Ascending aorta (tissue), 2 donors: ENCODE measurements around the gene SRSF5. TPM values are rescaled to one million over a fixed set of nuclear protein-coding genes. Genes with fewer than 3 reads are reported as not detected.
"Not testable (repeated sequence)": the region's sequence is repeated elsewhere in the genome, so short reads cannot be mapped to it uniquely, and the experiment has no call there.

Source experiments
- DNase-seq, 2 donors: peaks; one replicate each; pipeline ENCODE4 v3.0.0-alpha.2; 2019; ENCODE audit warnings: low spot score in 2 of 2
- H3K27ac ChIP-seq, 2 donors: fragments of 200-600 bp; sonication (generic); one replicate each; pipeline ENCODE4 v1.5.1; 2016 to 2017; ENCODE audit warnings: mild to moderate bottlenecking in 1 of 2
- H3K27me3 ChIP-seq: fragments of 200-600 bp; sonication (generic); one replicate; pipeline ENCODE4 v1.5.1; 2017
- H3K36me3 ChIP-seq, 2 donors: fragments of 200-600 bp; sonication (generic); one replicate each; pipeline ENCODE4 v1.5.1; 2016
- H3K4me1 ChIP-seq, 2 donors: fragments of 200-600 bp; sonication (generic); one replicate each; pipeline ENCODE4 v1.5.1; 2016 to 2017; ENCODE audit warnings: mild to moderate bottlenecking in 1 of 2
- H3K4me3 ChIP-seq, 2 donors: fragments of 200-600 bp; sonication (generic); one replicate each; pipeline ENCODE4 v1.5.1; 2016 to 2017; ENCODE audit warnings: mild to moderate bottlenecking in 1 of 2
- H3K9me3 ChIP-seq, 2 donors: fragments of 200-600 bp; sonication (generic); one replicate each; pipeline ENCODE4 v1.5.1; 2016
- intact Hi-C: fragments of 100-400 bp; cut with DNase I; formaldehyde crosslinking; loops from one replicate; pipeline ENCODE4 v1.15.1; 2023
- total RNA-seq: library from RNA; depleted of rRNA; stranded (reverse); fragments of >200 nt; gene quantifications from one replicate; pipeline ENCODE4 v1.1.0, GENCODE V29; 2016
- TF ChIP-seq, protein P1 (sequence below), 3 experiments: fragments of 200-600 bp in 2 of 3; fragments of 450-650 bp in 1 of 3; sonication (generic) in 2 of 3; IDR thresholded peaks; one replicate each; pipeline ENCODE4 v1.5.1; 2016 to 2019; ENCODE audit warnings: antibody characterized with exemption in 3 of 3, mild to moderate bottlenecking in 1 of 3, moderate library complexity in 1 of 3

SRSF5 gene
- total RNA-seq: 113 TPM

DNA sequence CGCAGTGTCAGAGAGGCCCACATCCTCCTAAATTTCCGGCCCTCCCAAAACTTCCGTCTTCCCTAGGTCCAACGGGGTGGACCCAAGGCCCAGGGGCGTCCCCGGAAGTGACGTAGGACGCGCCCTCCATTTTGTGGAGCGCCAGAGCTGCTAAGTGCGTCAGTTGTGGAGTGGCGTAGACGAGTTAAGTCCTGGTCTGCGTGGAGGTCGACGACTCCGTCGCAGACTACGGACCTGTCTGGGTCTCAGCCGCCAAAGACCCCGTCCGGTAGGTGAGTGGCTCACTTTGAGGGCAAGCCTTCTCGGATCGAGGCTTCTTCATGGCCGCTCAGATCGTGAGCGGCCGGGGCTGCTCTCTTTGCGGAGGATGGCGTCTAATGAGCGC lies at the start of gene SRSF5:
SRSF5 (plus strand) TSS at position 159 of the 385 bp plus-strand sequence. CDS start 1,015 bp downstream, outside the sequence.
- DNase-seq: peak; percentile 84 to 98
- TF ChIP-seq, protein P1, sequence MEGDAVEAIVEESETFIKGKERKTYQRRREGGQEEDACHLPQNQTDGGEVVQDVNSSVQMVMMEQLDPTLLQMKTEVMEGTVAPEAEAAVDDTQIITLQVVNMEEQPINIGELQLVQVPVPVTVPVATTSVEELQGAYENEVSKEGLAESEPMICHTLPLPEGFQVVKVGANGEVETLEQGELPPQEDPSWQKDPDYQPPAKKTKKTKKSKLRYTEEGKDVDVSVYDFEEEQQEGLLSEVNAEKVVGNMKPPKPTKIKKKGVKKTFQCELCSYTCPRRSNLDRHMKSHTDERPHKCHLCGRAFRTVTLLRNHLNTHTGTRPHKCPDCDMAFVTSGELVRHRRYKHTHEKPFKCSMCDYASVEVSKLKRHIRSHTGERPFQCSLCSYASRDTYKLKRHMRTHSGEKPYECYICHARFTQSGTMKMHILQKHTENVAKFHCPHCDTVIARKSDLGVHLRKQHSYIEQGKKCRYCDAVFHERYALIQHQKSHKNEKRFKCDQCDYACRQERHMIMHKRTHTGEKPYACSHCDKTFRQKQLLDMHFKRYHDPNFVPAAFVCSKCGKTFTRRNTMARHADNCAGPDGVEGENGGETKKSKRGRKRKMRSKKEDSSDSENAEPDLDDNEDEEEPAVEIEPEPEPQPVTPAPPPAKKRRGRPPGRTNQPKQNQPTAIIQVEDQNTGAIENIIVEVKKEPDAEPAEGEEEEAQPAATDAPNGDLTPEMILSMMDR (IDR thresholded peaks at IDR 0.05): no peak
- Histone ChIP-seq H3K4me3 (peak within 1 kb of the TSS; percentile 91 to 99), H3K36me3 (peaks cover 34 to 39% of the 10 kb centered on the region in 2 donors), H3K27ac (peak within 1 kb of the TSS; percentile 100), H3K27me3 (no peaks in the 10 kb centered on the region), H3K9me3 (no peaks in the 10 kb centered on the region), H3K4me1 (peaks cover 19 to 32% of the 10 kb centered on the region in 2 donors)
- intact Hi-C loops: loop anchor here (2.0 to 5.0 kb wide), 4 partner anchors 156 to 1950 kb away; partner anchors contain the start of genes ERH, PCNX1, RAD51B and SLC39A9

DNA sequence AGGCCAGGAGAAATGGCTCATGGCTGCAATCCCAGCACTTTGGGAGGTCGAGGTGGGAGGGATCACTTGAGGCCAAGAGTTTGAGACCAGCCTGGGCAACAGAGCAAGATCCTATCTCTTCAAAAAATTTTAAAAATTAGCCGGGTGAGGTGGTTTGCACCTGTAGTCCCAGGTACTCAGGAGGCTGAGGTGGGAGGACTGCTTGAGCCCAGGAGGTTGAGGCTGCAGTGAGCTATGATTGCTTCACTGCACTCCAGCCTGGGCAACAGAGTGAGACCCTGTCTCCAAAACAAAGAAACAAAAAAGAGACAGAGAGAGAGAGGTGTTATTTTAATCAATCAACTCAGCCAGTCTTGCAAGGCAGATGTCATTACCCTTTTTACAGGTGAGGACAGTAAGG lies 48.3 kb upstream of the SRSF5 start:
- intact Hi-C loops: loop anchor here (5.0 kb wide), 1 partner anchor 46 kb away; no protein-coding TSS in a partner anchor
- H3K4me1 ChIP-seq: peaks cover 4 to 19% of the 10 kb centered on the region in 2 donors

DNA sequence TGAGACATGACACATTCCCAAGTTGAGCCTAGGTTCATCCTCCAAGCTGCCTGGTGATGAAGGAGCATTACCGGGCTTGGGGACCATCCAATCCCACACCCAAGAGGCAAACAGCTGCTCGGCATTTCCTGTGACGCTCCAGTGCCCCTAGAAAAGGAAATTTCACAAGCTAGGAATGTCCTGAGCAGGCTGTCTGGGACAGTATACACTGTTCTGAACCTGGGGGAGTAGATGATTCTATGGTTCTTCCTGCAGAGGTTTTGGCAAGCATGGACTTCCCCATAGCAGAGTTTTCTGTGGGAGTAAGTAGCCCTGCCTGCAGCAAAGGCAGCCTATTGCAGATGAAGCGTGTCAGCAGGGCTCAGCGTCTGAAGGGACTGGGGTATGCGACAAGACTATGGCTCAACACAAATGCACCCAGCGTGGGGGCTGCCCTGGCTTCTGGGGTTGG lies 47.4 kb upstream of the SRSF5 start:
- Histone ChIP-seq H3K27ac (peak overlapping the region in 1 of 2 donors; percentile 73), H3K36me3 (no peaks in the 10 kb centered on the region), H3K9me3 (no peaks in the 10 kb centered on the region), H3K27me3 (no peaks in the 10 kb centered on the region), H3K4me1 (peaks cover 4 to 19% of the 10 kb centered on the region in 2 donors), H3K4me3 (no peak overlapping the region)
- intact Hi-C loops: loop anchor here (5.0 kb wide), 1 partner anchor 47 kb away; no protein-coding TSS in a partner anchor
- peak in 1 of 2 donors; percentile 86 for DNase-seq
- TF ChIP-seq, protein P1 (IDR thresholded peaks at IDR 0.05): no peak

More for the DNA sequence above, 48.3 kb upstream of the SRSF5 start:
- DNase-seq: peak in 1 of 2 donors; percentile 21
- H3K4me3 ChIP-seq, H3K36me3 ChIP-seq, H3K27me3 ChIP-seq, H3K9me3 ChIP-seq: not testable (repeated sequence)
- H3K27ac ChIP-seq: peak overlapping the region; percentile 11 to 73

DNA sequence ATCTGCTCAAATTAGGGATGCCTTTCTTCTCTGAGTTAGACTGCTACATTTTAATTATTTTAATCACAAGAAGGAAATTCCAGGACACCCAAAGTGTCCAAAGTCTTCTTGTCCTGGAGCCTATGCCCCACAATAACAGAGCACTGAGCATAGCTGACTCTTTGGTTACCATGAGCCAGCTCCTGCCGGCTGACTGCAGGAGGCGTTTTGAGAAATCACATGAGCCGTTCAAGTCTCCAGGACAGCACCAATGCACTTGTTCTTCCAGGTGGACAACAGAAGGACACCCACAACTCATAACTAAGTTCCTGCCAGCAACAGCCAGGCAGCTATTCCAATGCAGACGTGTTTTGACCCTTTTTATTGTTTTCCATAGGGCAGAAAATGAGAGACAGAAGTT lies 46.0 kb upstream of the SRSF5 start:
- Histone ChIP-seq H3K4me1 (peaks cover 4 to 13% of the 10 kb centered on the region in 2 donors), H3K36me3 (no peaks in the 10 kb centered on the region), H3K9me3 (no peaks in the 10 kb centered on the region), H3K4me3 (no peak overlapping the region), H3K27me3 (no peaks in the 10 kb centered on the region), H3K27ac (no peak overlapping the region)
- DNase-seq: peak in 1 of 2 donors; percentile 16
- TF ChIP-seq, protein P1 (IDR thresholded peaks at IDR 0.05): no peak
- intact Hi-C loops: no loop called here

DNA sequence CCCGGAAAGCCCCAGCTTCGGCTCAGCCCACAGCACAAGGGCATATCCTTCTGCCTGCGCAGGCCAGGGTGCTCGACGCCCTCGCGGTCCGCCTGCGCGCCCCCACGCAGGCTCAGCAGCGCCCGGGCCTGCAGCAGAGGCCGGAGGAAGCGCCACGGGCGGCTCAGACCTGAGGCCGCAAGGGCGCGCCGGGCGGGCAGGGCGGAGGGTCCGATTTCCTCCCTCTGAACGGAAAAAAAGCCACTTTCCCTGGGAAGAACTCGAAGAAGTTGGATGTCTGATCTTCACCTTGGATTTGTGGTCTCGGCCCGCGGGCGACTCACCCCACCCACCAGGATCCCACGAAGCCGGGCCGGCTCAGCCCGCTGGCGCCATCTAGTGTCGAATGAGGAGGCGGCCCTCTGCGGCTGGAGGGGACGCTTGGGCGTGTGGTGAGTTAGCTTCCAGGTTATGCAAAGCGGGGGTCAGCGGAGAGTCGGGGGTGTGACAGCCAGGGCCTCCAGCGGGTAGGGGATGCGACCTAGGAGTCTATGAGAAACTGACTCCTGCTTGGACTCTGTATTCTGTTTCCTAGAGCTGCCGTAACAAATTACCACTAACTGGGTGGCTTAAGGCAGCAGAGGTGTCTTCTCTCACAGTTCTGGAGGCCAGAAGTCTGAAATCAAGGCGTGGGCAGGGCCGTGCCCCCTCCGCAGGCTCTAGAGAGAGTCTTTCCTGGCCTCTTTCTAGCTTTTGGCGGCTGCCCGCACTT lies 40.0 kb upstream of the SRSF5 start:
- peak overlapping the region in 1 of 2 donors; percentile 57 for H3K27ac ChIP-seq
- H3K4me1 ChIP-seq: peaks cover 0 to 10% of the 10 kb centered on the region in 2 donors
- peak overlapping the region; percentile 43 to 49 for H3K4me3 ChIP-seq
- H3K36me3 ChIP-seq: no peaks in the 10 kb centered on the region
- no peaks in the 10 kb centered on the region for H3K27me3 ChIP-seq
- H3K9me3 ChIP-seq: no peaks in the 10 kb centered on the region
- TF ChIP-seq, protein P1 (IDR thresholded peaks at IDR 0.05): peak; percentile 95 to 100 (median 98)
- DNase-seq: peak in 1 of 2 donors; percentile 90
- intact Hi-C loops: loop anchor here (1.0 kb wide), 2 partner anchors 124 to 142 kb away; no protein-coding TSS in a partner anchor

DNA sequence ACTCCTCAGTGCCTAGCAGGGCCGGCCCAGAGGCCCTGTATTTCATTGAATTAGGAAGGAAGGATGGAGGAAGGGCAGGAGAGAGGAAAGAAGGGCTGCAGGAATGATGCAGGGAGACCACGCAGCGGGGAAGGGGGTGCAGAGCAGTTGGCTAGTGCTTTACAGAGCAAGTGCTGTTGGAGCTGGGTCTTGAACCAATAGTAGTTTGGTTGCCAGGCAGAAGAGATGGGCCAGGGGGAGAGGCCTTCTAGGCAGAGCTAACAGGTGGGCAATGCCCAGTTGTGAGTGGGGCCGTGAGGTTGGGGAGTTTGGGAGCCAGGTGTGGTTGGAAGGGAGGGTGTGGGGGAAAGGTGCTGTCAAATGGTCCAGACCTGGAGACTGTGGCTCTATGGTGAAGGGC lies 39.1 kb upstream of the SRSF5 start:
- Histone ChIP-seq H3K36me3 (no peaks in the 10 kb centered on the region), H3K9me3 (no peaks in the 10 kb centered on the region), H3K4me1 (peaks cover 0 to 10% of the 10 kb centered on the region in 2 donors), H3K27me3 (no peaks in the 10 kb centered on the region), H3K27ac (no peak overlapping the region), H3K4me3 (no peak overlapping the region)
- intact Hi-C loops: loop anchor here (1.0 kb wide), 2 partner anchors 125 to 143 kb away; no protein-coding TSS in a partner anchor
- TF ChIP-seq, protein P1 (IDR thresholded peaks at IDR 0.05): no peak
- no peak for DNase-seq

DNA sequence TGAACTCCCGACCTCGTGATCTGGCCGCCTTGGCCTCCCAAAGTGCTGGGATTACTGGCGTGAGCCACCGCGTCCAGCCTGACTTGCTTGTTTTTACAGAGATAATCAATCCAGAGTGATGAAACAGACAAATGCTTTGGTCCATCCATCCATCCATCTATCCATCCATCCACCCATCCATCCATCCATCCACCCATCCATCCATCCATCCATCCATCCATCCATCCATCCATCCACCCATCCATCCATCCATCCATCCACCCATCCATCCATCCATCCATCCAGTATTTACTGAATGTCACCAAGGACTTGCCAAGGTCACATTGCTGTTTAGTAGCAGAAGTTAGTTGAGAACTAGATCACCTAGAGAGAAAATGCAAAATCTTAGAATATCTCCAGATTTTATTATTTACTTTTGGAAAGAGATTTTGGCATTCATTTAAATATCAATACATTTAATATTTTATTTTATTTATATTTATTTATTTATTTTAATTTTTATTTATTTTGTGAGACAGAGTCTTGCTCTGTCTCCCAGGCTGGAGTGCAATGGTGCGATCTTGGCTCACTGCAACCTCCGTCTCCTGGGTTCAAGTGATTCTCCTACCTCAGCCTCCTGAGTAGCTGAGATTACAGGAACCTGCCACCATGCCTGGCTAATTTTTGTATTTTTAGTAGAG lies 34.9 kb upstream of the SRSF5 start:
- intact Hi-C loops, H3K4me3 ChIP-seq, H3K27ac ChIP-seq, H3K4me1 ChIP-seq, H3K27me3 ChIP-seq, H3K9me3 ChIP-seq, H3K36me3 ChIP-seq, DNase-seq: not testable (repeated sequence)

DNA sequence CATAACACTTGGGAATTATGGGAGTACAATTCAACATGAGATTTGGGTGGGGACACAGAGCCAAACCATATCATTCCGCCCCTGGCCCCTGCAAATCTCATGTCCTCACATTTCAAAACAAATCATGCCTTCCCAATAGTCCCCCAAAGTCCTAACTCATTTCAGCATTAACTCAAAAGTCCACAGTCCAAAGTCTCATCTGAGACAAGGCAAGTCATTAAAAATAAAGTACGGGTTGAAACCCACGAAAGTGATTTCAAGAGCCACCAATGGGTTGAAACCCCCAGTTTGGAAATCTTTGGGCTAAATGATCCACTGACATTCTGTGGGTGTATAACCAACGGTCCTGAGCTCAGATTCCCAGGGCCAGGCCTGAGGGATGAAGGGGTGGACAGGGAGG lies 30.5 kb upstream of the SRSF5 start:
- H3K4me1 ChIP-seq, intact Hi-C loops, H3K36me3 ChIP-seq, H3K9me3 ChIP-seq, DNase-seq, H3K4me3 ChIP-seq, H3K27ac ChIP-seq, H3K27me3 ChIP-seq: not testable (repeated sequence)
